NCI-H1436 (cell line): Measurements from ENCODE around the gene KIF2A.

ENCODE experiments used
- DNase-seq: peaks from one replicate; lab custom pipeline; 2025; lab: John Stamatoyannopoulos, UW

KIF2A gene

GRCh38 chr5:62328772-62329491 lies 22.9 kb downstream of the KIF2A start:
- peak; percentile 42 for DNase-seq

GRCh38 chr5:62330302-62330701 lies 24.3 kb downstream of the KIF2A start:
- DNase-seq = no peak

GRCh38 chr5:62331921-62332320 lies 25.9 kb downstream of the KIF2A start:
- no peak for DNase-seq

- DNase-seq = no peak
Measured at GRCh38 chr5:62333250-62333794, 27.3 kb downstream of the KIF2A start.

GRCh38 chr5:62334082-62334481 lies 28.1 kb downstream of the KIF2A start:
- no peak for DNase-seq

- no peak for DNase-seq
Measured at GRCh38 chr5:62340392-62340791, 34.4 kb downstream of the KIF2A start.

- no peak for DNase-seq
Measured at GRCh38 chr5:62340979-62341378, 35.0 kb downstream of the KIF2A start.

- DNase-seq = no peak
Measured at GRCh38 chr5:62341783-62342475, 35.9 kb downstream of the KIF2A start.

GRCh38 chr5:62342476-62342837 lies 36.5 kb downstream of the KIF2A start:
- no peak for DNase-seq

GRCh38 chr5:62343428-62343827 lies 37.4 kb downstream of the KIF2A start:
- no peak for DNase-seq

- DNase-seq = no peak
Measured at GRCh38 chr5:62346748-62347147, 40.7 kb downstream of the KIF2A start.

- no peak for DNase-seq
Measured at GRCh38 chr5:62347928-62348327, 41.9 kb downstream of the KIF2A start.

GRCh38 chr5:62348723-62349481 lies 42.9 kb downstream of the KIF2A start:
- DNase-seq = no peak

GRCh38 chr5:62354028-62354874 lies 48.2 kb downstream of the KIF2A start:
- peak; percentile 34 for DNase-seq

GRCh38 chr5:62362701-62363100 lies 56.7 kb downstream of the KIF2A start:
- DNase-seq = no peak

- DNase-seq = no peak
Measured at GRCh38 chr5:62369039-62369438, 63.0 kb downstream of the KIF2A start.

GRCh38 chr5:62371409-62371808 lies 65.4 kb downstream of the KIF2A start:
- DNase-seq = no peak

GRCh38 chr5:62372600-62372999 lies 66.6 kb downstream of the KIF2A start:
- no peak for DNase-seq

GRCh38 chr5:62373382-62373781 lies 67.4 kb downstream of the KIF2A start:
- DNase-seq = no peak

GRCh38 chr5:62374090-62374489 lies 68.1 kb downstream of the KIF2A start:
- DNase-seq = no peak

GRCh38 chr5:62375627-62376026 lies 69.6 kb downstream of the KIF2A start:
- no peak for DNase-seq

- no peak for DNase-seq
Measured at GRCh38 chr5:62376064-62376463, 70.1 kb downstream of the KIF2A start.
